SK-N-MC (cell line): ENCODE measurements around the gene MCOLN2.

Experiments used
- DNase-seq: peaks from one replicate; pipeline ENCODE4 v3.0.0-alpha.2; 2011; ENCODE audit warnings: low read depth, low spot score
- H3K27ac ChIP-seq: fragments of 200-600 bp; sonication (generic); 2 replicates; pipeline ENCODE4 v1.5.1; 2016; ENCODE audit warnings: mixed run types
- H3K36me3 ChIP-seq: fragments of 200-600 bp; sonication (generic); 2 replicates; pipeline ENCODE4 v1.6.1; 2017; ENCODE audit warnings: antibody characterized with exemption, low read length, mixed read lengths; ENCODE audit not compliant: insufficient read depth
- H3K4me3 ChIP-seq: fragments of 200-600 bp; sonication (generic); 2 replicates; pipeline ENCODE4 v1.5.1; 2016
- H3K9ac ChIP-seq: fragments of 200-600 bp; sonication (generic); 2 replicates; pipeline ENCODE4 v1.8.0; 2017; ENCODE audit warnings: mixed run types, mixed read lengths; ENCODE audit not compliant: insufficient read length
- H3K9me3 ChIP-seq: fragments of 200-600 bp; sonication (generic); 2 replicates; pipeline ENCODE4 v1.6.1; 2017; ENCODE audit warnings: low read depth, mild to moderate bottlenecking, antibody characterized with exemption, low read length, moderate library complexity, mixed read lengths
- EZH2 ChIP-seq: fragments of 200-600 bp; sonication (generic); IDR thresholded peaks from one replicate; pipeline ENCODE4 v1.6.1; 2017; ENCODE audit warnings: antibody characterized with exemption
- FOXP2 ChIP-seq: optimal IDR thresholded peaks from 2 replicates; pipeline ENCODE3; 2011; ENCODE audit warnings: mild to moderate bottlenecking, moderate library complexity; ENCODE audit not compliant: insufficient read depth; ENCODE audit errors: extremely low read length, control extremely low read depth
- POLR2AphosphoS5 ChIP-seq: IDR thresholded peaks from 2 replicates; pipeline ENCODE4 v1.6.1; 2012; ENCODE audit warnings: mild to moderate bottlenecking, low read depth, low read length, borderline replicate concordance

Gene MCOLN2

DNA sequence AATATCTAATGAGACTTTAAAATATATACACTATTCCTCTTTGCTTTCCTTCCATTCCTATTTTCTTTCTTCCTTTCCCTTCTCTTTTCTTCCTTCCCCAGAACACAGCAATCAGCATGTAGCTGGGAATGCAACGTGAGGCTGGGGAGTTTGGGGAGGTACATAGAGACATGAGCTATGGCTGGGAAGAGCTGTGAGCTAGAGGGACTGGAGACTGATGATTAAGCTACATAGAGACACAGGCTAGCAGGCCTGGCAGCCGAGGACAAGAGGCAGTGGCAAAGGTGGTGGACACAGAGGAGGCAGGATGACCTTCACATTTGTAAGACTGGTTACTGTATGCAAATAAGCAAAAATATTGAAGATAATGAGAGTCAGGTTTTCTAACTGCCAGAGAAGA, 111.4 kb downstream of the MCOLN2 start:
- H3K36me3 ChIP-seq = no peaks in the 10 kb centered on the region
- H3K9ac ChIP-seq = no peak overlapping the region
- H3K27ac ChIP-seq = no peak overlapping the region
- peaks cover 8% of the 10 kb centered on the region; the same call in 1 of the 2 replicates for H3K9me3 ChIP-seq
- TF ChIP-seq POLR2AphosphoS5 (no peak), EZH2 (no peak), FOXP2 (no peak)
- no peak overlapping the region for H3K4me3 ChIP-seq
- DNase-seq = no peak

GRCh38 chr1:84884671-84885389, 112.1 kb downstream of the MCOLN2 start:
- H3K9me3 ChIP-seq = peaks cover 8% of the 10 kb centered on the region; the same call in 1 of the 2 replicates
- H3K4me3 ChIP-seq = no peak overlapping the region
- no peak for TF ChIP-seq POLR2AphosphoS5
- TF ChIP-seq EZH2 = no peak
- TF ChIP-seq FOXP2 = no peak
- no peak for DNase-seq
- H3K9ac ChIP-seq = no peak overlapping the region
- H3K27ac ChIP-seq = no peak overlapping the region
- H3K36me3 ChIP-seq = no peaks in the 10 kb centered on the region

DNA sequence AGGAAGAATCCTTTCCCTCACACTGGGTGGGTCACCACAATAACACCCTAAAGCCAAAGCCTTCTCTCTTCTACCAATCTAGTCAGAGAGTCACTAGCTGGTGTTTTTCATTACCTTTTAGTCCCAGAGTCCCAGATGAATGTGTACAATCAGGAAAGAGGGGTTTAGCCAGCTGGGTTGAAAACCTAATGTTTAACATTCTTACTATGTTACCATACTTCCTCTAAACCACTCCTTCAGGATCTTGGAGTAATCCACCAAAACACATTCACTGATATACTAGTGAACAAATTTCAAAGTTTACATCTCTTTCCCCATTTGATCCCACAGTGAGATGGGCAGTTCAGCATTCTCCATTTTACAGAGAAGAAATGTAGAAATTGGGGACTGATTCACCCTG, 113.6 kb downstream of the MCOLN2 start:
- no peak for TF ChIP-seq POLR2AphosphoS5
- no peak for TF ChIP-seq FOXP2
- no peak for TF ChIP-seq EZH2
- peaks cover 8% of the 10 kb centered on the region; the same call in 1 of the 2 replicates for H3K9me3 ChIP-seq
- H3K27ac ChIP-seq = no peak overlapping the region
- H3K4me3 ChIP-seq = no peak overlapping the region
- H3K9ac ChIP-seq = no peak overlapping the region
- H3K36me3 ChIP-seq = no peaks in the 10 kb centered on the region
- DNase-seq = no peak

- DNase-seq = no peak
- H3K36me3 ChIP-seq = no peaks in the 10 kb centered on the region
- peaks cover 8% of the 10 kb centered on the region; the same call in 1 of the 2 replicates for H3K9me3 ChIP-seq
- H3K9ac ChIP-seq = no peak overlapping the region
- H3K27ac ChIP-seq = no peak overlapping the region
- TF ChIP-seq EZH2 (no peak), POLR2AphosphoS5 (no peak), FOXP2 (no peak)
- H3K4me3 ChIP-seq = no peak overlapping the region
These were observed 119.3 kb downstream of the MCOLN2 start for GRCh38 chr1:84877592-84877991.

GRCh38 chr1:84876353-84876752, 120.6 kb downstream of the MCOLN2 start:
- no peak overlapping the region for H3K4me3 ChIP-seq
- DNase-seq = no peak
- H3K9me3 ChIP-seq = no peaks in the 10 kb centered on the region
- H3K27ac ChIP-seq = no peak overlapping the region
- H3K36me3 ChIP-seq = no peaks in the 10 kb centered on the region
- TF ChIP-seq POLR2AphosphoS5 (no peak), EZH2 (no peak), FOXP2 (no peak)
- no peak overlapping the region for H3K9ac ChIP-seq
